ENCODE results near the gene CMSS1. TPM values are rescaled to one million over a fixed set of nuclear protein-coding genes. Genes with fewer than 3 reads are reported as not detected.
A peak's percentile ranks its signal among the peaks of the same experiment; 100 is the strongest.

CMSS1 gene
- total RNA-seq, 4 donors from 2014 or later: 1.8 to 41.2 (median 17.0) TPM

DNA sequence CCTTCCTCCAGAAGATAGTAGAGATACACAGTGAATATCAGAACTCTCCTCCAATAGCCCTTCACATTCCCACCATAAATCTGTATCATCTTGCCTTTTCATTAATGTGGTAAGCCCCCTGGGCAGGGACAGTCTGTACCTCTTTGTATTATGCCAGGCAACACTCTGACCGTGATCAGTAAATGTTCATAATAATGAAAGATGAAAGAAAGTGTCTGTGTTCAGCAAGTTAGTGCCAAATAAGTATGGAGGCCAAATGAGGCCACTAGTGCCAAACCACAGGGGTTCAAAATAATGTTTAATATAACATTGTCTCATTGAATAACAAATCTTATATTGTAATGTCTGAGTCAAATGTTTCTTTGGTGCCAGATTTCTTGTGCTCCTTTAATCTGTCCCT is 104.3 kb downstream of the CMSS1 start:
- intact Hi-C loops (cut with DNase I; ENCODE audit: low total_unique reads): no loop called here
- H3K27ac ChIP-seq: peak overlapping the region in 1 of 2 donors; percentile 4
- no peak for TF ChIP-seq POLR2A (IDR thresholded peaks at IDR 0.05)
- TF ChIP-seq, protein P1, sequence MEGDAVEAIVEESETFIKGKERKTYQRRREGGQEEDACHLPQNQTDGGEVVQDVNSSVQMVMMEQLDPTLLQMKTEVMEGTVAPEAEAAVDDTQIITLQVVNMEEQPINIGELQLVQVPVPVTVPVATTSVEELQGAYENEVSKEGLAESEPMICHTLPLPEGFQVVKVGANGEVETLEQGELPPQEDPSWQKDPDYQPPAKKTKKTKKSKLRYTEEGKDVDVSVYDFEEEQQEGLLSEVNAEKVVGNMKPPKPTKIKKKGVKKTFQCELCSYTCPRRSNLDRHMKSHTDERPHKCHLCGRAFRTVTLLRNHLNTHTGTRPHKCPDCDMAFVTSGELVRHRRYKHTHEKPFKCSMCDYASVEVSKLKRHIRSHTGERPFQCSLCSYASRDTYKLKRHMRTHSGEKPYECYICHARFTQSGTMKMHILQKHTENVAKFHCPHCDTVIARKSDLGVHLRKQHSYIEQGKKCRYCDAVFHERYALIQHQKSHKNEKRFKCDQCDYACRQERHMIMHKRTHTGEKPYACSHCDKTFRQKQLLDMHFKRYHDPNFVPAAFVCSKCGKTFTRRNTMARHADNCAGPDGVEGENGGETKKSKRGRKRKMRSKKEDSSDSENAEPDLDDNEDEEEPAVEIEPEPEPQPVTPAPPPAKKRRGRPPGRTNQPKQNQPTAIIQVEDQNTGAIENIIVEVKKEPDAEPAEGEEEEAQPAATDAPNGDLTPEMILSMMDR (IDR thresholded peaks at IDR 0.05): no peak
- H3K27me3 ChIP-seq: no peaks in the 10 kb centered on the region
- DNase-seq: no peak
- no peaks in the 10 kb centered on the region for H3K4me1 ChIP-seq
- H3K4me3 ChIP-seq: no peak overlapping the region
- no peaks in the 10 kb centered on the region for H3K36me3 ChIP-seq
- H3K9me3 ChIP-seq: no peaks in the 10 kb centered on the region

DNA sequence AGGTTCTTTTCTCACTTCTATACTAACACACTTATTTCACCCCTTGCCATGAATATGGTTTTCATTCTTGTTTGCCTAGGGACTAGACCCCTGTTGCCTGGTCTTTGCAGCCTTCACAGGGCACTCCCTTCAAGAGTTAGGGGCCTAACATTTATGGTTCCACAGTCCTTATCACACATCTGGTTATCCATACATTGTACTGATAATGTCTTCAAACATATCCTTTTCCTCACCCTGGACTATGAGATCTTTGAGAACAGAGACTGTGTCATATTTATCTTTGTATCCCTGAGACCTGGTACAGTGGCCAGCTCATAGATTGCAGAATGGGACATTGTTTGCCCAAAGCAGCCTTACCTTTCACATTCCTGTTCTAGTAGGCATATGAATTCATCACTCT is 106.2 kb downstream of the CMSS1 start:
- Histone ChIP-seq H3K27me3 (no peaks in the 10 kb centered on the region), H3K4me1 (no peaks in the 10 kb centered on the region), H3K9me3 (no peaks in the 10 kb centered on the region), H3K4me3 (no peak overlapping the region), H3K27ac (no peak overlapping the region), H3K36me3 (no peaks in the 10 kb centered on the region)
- intact Hi-C loops (cut with DNase I; ENCODE audit: low total_unique reads): no loop called here
- TF ChIP-seq, protein P1 (IDR thresholded peaks at IDR 0.05): no peak
- no peak for TF ChIP-seq POLR2A (IDR thresholded peaks at IDR 0.05)
- no peak for DNase-seq

DNA sequence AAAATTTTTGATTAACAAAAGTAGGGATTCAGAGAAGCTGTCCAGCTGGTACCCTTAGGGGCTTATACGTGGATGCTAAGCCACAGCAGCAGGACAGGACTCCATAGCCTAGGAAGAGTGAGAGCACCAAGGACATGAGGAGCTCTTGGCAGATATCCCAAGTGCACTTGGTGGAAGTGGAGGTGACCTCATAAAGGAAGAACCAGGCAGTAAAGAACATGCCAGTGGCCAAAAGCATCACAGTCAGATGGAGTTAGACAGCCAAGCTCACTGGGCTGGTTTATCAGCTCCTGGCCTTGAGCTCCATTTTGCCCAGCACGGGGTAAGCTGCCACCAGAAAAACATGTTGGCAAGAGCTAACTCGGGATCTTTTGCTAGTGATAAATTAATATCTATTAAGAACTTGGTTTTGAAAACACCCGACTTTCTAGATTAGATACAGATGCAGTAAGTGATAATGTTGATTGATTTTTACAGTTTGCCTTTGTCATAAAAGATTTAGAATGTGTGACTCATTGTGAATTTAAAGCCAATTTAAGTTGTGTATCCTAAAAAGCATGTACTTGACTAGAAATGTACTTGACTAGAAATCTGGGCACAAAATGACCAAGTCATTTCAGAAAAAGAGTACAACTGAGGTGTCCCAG is 108.0 kb downstream of the CMSS1 start:
- peak; percentile 30 to 60 for DNase-seq
- Histone ChIP-seq H3K36me3 (no peaks in the 10 kb centered on the region), H3K4me1 (peaks cover 0 to 7% of the 10 kb centered on the region in 2 donors), H3K9me3 (no peaks in the 10 kb centered on the region), H3K4me3 (no peak overlapping the region), H3K27me3 (no peaks in the 10 kb centered on the region), H3K27ac (peak overlapping the region; percentile 34 to 43)
- intact Hi-C loops (cut with DNase I; ENCODE audit: low total_unique reads): no loop called here
- no peak for TF ChIP-seq POLR2A (IDR thresholded peaks at IDR 0.05)
- TF ChIP-seq, protein P1 (IDR thresholded peaks at IDR 0.05): no peak

DNA sequence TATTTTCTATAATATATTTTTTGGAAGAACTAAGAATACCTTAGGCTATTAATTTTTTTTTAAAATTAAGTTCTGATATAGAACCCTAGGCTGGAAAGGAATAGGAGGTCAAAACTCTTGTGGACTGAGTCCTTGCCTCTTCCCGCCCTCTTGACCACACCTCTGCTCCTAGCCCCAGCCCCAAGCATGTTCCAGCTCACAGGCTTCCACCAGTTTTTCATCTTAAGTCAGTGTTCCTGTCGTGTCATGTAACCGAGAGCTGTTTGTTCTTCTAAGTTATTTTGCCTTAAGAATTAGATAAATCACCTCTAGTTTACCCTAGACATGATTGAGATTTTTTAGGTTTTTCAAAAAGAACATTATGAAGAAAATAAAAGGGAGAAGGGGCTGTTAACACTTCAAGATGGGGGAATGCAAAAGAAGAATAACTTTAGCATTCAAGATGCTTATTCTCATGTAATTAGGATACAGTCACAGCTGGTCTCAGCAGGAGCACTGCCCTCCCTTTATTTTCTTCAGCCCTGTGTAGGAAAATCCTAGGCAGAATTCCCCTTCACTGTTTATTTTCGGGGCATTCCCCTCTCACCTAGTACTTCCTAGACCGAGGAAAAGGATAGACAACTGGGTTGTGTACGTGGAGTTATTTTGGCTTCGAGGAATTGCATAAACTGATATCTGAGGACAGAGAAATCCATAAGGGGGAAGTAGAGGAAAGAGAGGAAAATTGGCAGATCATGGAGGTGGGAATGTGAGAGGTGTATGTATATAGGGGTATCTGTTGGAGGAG is 110.2 kb downstream of the CMSS1 start:
- TF ChIP-seq, protein P1 (IDR thresholded peaks at IDR 0.05): no peak
- TF ChIP-seq POLR2A (IDR thresholded peaks at IDR 0.05): no peak
- Histone ChIP-seq H3K9me3 (no peaks in the 10 kb centered on the region), H3K4me1 (peaks cover 0 to 7% of the 10 kb centered on the region in 2 donors), H3K4me3 (no peak overlapping the region), H3K36me3 (no peaks in the 10 kb centered on the region), H3K27me3 (no peaks in the 10 kb centered on the region), H3K27ac (peak overlapping the region; percentile 73 to 84)
- no peak for DNase-seq
- intact Hi-C loops (cut with DNase I; ENCODE audit: low total_unique reads): no loop called here

All from uterus (tissue), 4 donors.